HG03342 (cell line): Measurements from ENCODE around the gene PPP1R14C.
"Not testable (repeated sequence)": the region's sequence is repeated elsewhere in the genome, so short reads cannot be mapped to it uniquely, and the experiment has no call there.

Source experiments
- ATAC-seq: cut with Tn5 transposase; IDR thresholded peaks from one replicate; pipeline ENCODE4 v1.9.1; 2021; ENCODE audit warnings: mild to moderate bottlenecking, moderate library complexity; ENCODE audit not compliant: unreplicated experiment

The PPP1R14C gene

GRCh38 chr6:150137711-150138110, 5.1 kb upstream of the PPP1R14C start:
- not testable (repeated sequence) for ATAC-seq

GRCh38 chr6:150138638-150139037, 4.2 kb upstream of the PPP1R14C start:
- no peak for ATAC-seq

DNA sequence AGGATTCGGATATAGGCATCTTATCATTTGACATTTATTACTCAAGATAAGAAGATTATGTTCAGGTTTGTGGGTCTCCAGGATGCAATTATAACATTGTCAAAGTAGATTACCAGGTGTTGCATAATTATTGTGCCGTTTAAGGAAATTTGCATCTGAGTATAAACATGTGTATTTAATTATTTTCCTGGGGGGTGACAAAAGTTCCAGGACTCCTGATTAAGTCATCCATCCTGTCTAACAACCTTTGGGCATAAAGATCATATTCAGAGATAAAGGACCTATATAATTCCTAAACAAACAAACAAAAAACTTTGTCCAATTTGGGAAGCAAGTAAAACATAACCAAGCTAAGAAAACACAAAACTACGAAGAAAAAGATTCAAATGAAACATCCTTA, 3.3 kb upstream of the PPP1R14C start:
- ATAC-seq, result no peak

- no peak for ATAC-seq
These were observed 2.4 kb upstream of the PPP1R14C start for GRCh38 chr6:150140236-150140969.

DNA sequence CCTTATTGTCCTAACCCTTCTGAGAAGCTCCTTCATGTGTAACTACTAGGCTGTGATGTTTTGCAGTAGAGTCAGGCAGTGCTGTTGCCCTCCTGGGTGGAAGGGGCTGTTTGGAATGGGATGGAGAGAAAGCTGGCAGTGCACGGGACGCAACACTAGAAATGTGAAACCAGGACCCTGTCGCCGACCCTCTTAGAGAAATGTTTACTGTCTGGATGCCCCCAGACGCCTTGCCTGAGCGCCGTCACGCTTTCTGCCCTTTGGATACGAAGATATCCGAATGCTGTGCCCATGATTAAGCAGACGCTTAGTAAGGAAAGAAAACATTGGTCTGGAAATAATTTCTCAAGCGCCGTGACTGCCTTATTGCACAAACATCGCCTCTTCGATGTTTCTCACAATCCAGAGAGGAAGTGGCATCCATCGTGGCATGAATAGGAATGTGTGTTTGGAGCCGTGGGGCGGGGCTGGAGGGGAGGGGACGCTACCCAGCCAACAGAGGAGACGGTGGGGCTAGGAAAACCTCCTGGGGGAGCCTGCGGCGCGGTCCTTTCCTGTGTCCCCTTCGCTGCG, 661 bp upstream of the PPP1R14C start:
- no peak for ATAC-seq

DNA sequence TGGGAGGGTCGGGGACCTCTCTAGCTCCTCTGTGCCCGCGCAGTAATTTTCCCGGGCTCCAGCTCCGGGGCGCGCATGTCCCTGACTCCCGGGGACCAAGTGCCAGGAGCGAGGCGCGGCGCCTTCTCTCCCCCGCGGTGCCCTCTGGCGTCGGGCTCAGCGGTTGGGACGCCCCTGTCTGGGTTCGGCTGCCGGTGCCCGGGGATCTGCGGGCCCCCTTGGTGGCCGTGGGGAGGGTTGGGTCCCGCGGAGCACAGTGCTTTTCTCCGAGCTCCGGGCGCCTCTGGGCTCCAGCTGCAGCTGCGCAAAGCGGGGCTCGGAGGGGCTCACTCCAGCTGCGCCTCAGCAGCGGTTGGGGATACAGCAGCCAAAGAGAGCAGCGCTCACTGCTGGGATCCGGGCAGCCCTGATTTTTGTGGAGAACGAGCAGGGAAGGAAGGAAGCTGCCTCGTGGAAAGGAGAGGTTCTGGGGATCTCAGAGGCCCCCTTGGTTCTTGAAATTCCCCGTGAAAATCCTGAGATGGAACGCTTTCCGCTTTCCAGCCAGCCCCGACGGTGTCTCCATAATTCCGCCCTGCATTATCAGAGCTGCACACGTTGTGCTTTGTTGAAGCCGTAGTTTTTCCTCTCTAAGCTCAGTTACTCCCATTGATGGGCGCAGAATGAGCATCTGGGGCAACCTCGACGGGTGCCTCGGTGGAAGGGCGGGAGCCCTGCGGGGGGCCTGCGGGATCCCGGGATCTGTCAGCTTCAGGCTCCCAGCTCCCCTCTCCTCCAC, 861 bp downstream of the PPP1R14C start:
- no peak for ATAC-seq

DNA sequence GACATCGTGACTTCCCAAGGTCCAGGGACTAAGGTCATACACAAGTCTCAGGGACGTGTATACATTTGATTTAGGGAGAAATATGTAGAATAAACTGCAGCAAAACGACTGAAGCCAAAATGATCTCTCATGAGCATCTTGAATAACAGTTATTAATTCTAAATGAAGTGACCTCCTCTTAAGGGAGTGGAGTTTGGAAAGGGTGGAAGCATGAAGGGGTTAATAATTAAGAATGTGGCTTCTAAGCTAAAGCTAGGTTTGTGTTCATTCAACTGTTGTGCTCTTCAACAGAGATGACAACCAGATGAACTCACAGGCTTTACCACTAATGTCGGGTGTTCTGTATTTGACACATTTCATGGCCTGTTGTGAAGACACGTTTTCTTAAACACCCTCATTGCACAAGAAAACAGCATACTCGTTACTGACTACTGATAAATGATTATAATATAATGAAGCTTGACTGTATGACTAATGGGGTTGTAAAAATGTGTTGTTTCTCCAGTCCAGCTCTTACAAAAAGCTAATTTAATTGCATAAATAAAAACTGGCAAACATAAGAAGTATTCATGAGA, 1.5 kb downstream of the PPP1R14C start:
- no peak for ATAC-seq

DNA sequence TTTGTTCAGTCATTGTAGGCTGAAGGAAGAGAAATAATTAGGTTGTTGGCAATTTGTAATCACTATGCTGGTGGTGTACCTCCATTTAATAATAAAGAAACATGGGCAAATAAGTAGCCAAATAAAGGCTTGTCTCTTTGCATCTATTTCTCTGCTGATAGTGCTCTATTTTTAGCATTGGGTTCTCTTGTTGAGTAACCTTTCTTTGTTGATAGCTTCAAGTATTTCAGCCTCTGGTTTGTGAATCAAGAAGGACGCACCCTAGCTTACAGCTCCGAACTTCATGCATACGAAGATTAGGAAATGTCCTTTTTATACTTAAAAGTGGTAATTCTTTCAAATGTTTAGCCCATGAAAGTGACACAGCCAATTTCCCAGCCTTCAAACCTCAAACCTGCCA, 2.6 kb downstream of the PPP1R14C start:
- ATAC-seq, result no peak

GRCh38 chr6:150145830-150146229, 3.0 kb downstream of the PPP1R14C start:
- ATAC-seq, result no peak

GRCh38 chr6:150146436-150146835, 3.6 kb downstream of the PPP1R14C start:
- no peak for ATAC-seq

DNA sequence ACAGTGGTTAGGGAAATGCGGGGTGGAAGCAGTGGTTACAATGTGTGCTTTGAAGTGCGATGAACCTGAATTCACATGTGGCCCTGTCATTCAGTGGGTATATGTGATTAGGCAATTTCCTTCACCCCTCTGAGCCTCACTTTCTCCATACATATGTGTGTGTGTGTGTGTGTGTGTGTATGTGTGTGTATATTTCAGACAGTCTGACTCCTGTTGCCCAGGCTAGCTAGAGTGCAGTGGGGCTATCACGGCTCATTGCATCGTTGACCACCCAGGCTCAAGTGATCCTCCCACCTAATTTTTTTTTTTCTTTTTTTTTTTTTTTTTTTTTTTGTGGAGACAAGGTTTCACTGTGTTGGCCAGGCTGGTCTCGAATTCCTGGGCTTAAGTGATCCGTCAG, 6.3 kb downstream of the PPP1R14C start:
- no peak for ATAC-seq

- no peak for ATAC-seq
These were observed 7.6 kb downstream of the PPP1R14C start for GRCh38 chr6:150150458-150150820.

- no peak for ATAC-seq
These were observed 8.2 kb downstream of the PPP1R14C start for GRCh38 chr6:150150821-150151646.

DNA sequence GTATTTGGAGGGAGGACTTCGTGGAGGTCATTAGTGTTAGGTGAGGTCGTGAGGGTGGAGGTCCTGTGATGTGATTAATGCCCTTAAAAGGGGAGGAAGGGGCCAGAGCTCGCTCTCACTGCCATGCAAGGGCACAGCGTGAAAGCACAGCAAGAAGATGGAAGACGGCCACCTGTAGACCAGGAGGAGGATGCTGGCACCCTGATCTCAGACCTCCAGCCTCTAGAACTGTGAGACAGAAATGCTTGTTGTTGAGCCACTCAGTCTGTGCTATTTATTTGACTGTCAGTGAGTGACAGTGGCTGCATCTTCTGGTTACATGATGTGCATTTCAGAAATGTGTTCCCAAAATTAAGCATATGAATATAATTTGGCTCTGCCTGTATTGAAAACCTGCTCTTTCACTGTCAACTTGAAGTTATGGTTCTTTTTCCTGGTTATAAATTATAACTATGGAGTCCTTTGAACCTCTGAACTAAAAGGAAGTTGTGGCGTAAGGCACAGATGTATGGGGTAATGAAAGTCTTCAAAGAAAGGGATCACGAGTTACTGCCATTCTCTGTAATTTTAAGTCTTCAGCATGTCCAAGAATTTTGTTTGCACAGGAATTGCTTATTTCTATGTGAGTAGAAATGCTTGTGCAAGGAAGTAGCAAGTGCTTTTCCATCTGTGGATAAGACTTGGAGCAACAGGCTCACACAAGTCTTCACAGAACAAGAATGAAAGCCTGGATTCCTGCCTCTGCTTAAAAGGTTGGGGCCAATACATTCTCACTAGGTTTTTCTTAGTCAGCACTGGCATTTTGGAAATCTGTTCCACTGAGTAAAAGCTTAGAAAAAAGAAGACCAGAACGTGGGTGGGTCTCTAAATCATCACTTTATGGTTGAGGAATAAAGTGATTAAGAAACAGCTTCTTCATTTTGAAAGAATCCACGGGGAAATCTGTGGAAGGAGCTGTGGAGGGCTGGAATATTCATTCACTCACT, 10.3 kb downstream of the PPP1R14C start:
- ATAC-seq, result no peak

DNA sequence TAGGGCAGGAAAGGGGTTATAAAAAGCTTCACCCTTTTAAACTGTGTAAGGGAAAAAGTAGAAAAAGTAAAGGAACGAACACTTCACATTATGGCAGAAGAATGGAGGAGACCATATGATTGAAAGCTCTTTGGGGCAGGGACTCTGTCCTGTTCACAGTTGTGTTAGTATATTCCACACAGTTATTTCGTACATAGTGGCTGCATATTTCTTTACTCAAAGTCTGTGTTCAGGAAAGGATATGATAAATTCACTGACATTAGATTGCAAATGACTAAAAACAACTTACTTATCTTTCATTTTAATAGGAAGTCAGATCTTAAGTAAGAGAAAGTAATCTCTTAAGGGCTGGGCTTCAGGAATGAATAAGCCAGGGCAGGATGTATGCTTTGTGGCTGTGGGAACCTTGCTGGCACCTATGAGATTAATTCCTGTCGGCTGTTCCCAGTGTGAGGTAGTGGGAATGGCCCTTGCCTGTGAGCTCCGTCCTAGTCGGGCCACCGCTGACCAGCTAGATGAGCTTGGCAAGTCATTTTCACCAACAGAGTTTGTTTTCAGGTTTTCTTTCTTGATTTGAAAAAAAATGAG, 11.2 kb downstream of the PPP1R14C start:
- no peak for ATAC-seq

GRCh38 chr6:150156460-150156859, 13.6 kb downstream of the PPP1R14C start:
- no peak for ATAC-seq

- no peak for ATAC-seq
These were observed 14.2 kb downstream of the PPP1R14C start for GRCh38 chr6:150157081-150157480.

DNA sequence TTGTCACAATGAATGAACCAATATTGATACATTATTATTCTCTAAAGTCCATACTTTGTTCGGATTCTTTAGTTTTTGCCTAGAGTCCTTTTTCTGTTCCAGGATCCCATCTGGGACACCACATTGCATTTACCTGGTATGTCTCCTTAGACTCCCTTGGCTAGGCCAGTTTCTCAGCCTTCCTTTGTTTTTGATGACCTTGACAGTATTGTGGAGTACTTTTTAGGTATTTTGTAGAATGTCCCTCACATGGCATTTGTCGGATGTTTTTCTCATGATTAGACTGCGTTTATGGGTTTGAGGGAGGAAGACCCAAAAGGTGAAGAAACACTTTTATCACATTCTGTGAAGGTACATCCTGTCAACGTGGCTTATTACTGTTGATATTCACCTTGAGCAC, 16.9 kb downstream of the PPP1R14C start:
- no peak for ATAC-seq

DNA sequence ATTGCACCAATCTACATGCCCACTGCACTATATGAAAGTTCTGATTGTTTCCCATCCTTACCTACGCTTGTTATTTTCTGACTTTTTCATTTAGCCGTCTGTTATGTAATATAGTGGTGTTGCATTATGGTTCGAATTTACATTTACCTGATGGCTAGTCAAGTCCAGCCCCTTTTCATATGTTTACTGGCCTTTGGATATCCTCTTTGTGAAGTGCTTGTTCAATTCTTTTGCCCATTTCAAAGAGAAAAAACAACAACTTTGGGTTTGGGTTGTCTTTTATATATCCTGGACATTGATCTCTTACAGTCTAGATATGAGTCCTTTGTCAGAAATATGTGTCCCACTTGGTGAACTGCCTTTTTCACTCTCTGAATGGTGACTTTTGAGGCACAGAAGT, 21.1 kb downstream of the PPP1R14C start:
- no peak for ATAC-seq
